ENCODE measurements around the gene ERC2. TPM values are rescaled to one million over a fixed set of nuclear protein-coding genes. Genes with fewer than 3 reads are reported as not detected.
"Not testable (repeated sequence)": the region's sequence is repeated elsewhere in the genome, so short reads cannot be mapped to it uniquely, and the experiment has no call there.

Gene ERC2
- total RNA-seq, 1 experiment from 2014 or later, result 0.77 TPM

DNA sequence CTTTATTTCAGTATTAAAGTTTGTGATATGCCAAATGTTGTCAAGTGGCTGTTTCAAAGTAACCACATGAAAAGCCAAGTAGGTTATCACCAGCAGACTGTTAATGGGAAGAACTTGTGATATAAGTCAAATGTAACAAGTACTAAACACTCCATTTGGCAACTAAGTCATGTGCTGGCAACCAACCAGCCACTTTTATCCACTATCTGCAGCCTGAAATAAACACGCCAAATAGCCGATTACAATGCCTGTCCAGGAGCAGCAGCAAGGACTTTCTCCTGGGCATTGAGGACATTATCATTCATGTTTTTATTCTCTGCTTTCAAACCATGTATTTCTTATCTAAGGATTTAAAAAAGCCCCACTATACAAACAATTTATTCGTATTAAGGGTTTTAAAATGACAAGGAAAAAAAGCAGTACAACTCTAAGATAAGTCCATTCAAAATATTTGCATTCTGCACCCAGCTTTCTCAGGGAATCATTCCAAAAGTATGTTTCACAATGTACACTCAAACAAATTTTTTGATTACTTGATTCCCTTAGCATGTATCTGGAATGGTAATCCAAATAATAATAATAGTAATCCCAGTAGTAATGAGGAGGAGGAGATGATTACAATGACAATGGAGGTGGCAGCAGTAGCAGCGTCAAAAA is 448.6 kb downstream of the ERC2 start:
- intact Hi-C loops (cut with micrococcal nuclease), result no loop called here
- no TSS peak for BruUV-seq (replicated peaks)
- H3K9me3 ChIP-seq (ENCODE audit: low read length), result no peaks in the 10 kb centered on the region
- no peak overlapping the region for H2AFZ ChIP-seq (ENCODE audit: low read length)
- TF ChIP-seq, protein P1, sequence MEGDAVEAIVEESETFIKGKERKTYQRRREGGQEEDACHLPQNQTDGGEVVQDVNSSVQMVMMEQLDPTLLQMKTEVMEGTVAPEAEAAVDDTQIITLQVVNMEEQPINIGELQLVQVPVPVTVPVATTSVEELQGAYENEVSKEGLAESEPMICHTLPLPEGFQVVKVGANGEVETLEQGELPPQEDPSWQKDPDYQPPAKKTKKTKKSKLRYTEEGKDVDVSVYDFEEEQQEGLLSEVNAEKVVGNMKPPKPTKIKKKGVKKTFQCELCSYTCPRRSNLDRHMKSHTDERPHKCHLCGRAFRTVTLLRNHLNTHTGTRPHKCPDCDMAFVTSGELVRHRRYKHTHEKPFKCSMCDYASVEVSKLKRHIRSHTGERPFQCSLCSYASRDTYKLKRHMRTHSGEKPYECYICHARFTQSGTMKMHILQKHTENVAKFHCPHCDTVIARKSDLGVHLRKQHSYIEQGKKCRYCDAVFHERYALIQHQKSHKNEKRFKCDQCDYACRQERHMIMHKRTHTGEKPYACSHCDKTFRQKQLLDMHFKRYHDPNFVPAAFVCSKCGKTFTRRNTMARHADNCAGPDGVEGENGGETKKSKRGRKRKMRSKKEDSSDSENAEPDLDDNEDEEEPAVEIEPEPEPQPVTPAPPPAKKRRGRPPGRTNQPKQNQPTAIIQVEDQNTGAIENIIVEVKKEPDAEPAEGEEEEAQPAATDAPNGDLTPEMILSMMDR (conservative IDR thresholded peaks at IDR 0.05; ENCODE audit: low read depth, low read length), result no peak
- TF ChIP-seq EZH2phosphoT487 (IDR thresholded peaks at IDR 0.05; ENCODE audit: borderline replicate concordance, low read length) (no peak), EZH2 (IDR thresholded peaks at IDR 0.05; ENCODE audit: low read length, unreplicated experiment) (no peak)
- DNase-seq (no peak), ATAC-seq (no peak)
- H3K27ac ChIP-seq (ENCODE audit: low read length), result no peak overlapping the region
- H3K4me2 ChIP-seq (ENCODE audit: low read length), result no peak overlapping the region
- no peak overlapping the region for H3K4me3 ChIP-seq (ENCODE audit: low read length)
- H3K9ac ChIP-seq (ENCODE audit: low read length), result no peak overlapping the region
- POLR2A ChIA-PET (ENCODE audit: unreplicated experiment), result no interaction called here
- no peaks in the 10 kb centered on the region for H3K4me1 ChIP-seq (ENCODE audit: insufficient read depth, low read length)
- no peaks in the 10 kb centered on the region for H3K27me3 ChIP-seq (ENCODE audit: low read length)
- H4K20me1 ChIP-seq (ENCODE audit: low read length), result no peaks in the 10 kb centered on the region
- CTCF ChIA-PET, result no interaction called here
- no peaks in the 10 kb centered on the region for H3K79me2 ChIP-seq (ENCODE audit: low read length)
- no peaks in the 10 kb centered on the region for H3K9me2 ChIP-seq (replicated peaks; ENCODE audit: low read length)
- no peaks in the 10 kb centered on the region for H3F3A ChIP-seq (ENCODE audit: low read length, unreplicated experiment)
- no peaks in the 10 kb centered on the region for H3K36me3 ChIP-seq (ENCODE audit: low read depth, low read length)

- intact Hi-C loops (cut with micrococcal nuclease); CTCF ChIA-PET; H3K4me1 ChIP-seq (ENCODE audit: insufficient read depth, low read length); POLR2A ChIA-PET (ENCODE audit: unreplicated experiment); H3K9me2 ChIP-seq (replicated peaks; ENCODE audit: low read length); H3K79me2 ChIP-seq (ENCODE audit: low read length); ATAC-seq; H3K4me2 ChIP-seq (ENCODE audit: low read length); H3K36me3 ChIP-seq (ENCODE audit: low read depth, low read length); H3K9me3 ChIP-seq (ENCODE audit: low read length); H3F3A ChIP-seq (ENCODE audit: low read length, unreplicated experiment); H3K4me3 ChIP-seq (ENCODE audit: low read length); H3K9ac ChIP-seq (ENCODE audit: low read length); H4K20me1 ChIP-seq (ENCODE audit: low read length); H2AFZ ChIP-seq (ENCODE audit: low read length); H3K27me3 ChIP-seq (ENCODE audit: low read length); H3K27ac ChIP-seq (ENCODE audit: low read length); BruUV-seq (replicated peaks); DNase-seq: not testable (repeated sequence)
Measured at GRCh38 chr3:56015374-56015773, 452.9 kb downstream of the ERC2 start.

DNA sequence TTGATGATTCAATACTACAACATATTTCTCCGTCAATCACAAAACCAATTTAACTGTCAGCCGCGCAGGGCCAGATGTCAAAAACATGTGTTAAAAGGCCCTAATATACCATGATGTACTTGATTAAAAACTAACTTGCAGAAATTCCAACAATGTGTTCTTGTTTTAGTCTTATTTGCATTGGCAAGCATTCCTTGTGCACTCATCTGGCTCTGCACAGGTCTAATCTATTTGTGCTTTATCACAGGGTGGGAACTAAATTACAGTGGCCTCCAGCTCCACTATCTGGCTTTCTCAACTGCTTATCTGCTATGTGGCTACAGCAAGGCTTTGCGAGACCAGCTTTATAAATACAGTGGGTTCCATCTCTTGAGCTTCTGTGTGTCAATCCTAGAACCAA is 455.5 kb downstream of the ERC2 start:
- Histone ChIP-seq H3K4me2 (ENCODE audit: low read length) (no peak overlapping the region), H2AFZ (ENCODE audit: low read length) (no peak overlapping the region), H3K4me3 (ENCODE audit: low read length) (no peak overlapping the region), H3K27ac (ENCODE audit: low read length) (no peak overlapping the region), H3K79me2 (ENCODE audit: low read length) (no peaks in the 10 kb centered on the region), H3K27me3 (ENCODE audit: low read length) (peaks cover 18% of the 10 kb centered on the region), H3K9me3 (ENCODE audit: low read length) (no peaks in the 10 kb centered on the region), H3K4me1 (ENCODE audit: insufficient read depth, low read length) (no peaks in the 10 kb centered on the region), H3K36me3 (ENCODE audit: low read depth, low read length) (no peaks in the 10 kb centered on the region), H3K9me2 (replicated peaks; ENCODE audit: low read length) (no peaks in the 10 kb centered on the region), H3K9ac (ENCODE audit: low read length) (no peak overlapping the region), H4K20me1 (ENCODE audit: low read length) (no peaks in the 10 kb centered on the region), H3F3A (ENCODE audit: low read length, unreplicated experiment) (no peaks in the 10 kb centered on the region)
- intact Hi-C loops (cut with micrococcal nuclease), result no loop called here
- ChIA-PET CTCF (no interaction called here), POLR2A (ENCODE audit: unreplicated experiment) (no interaction called here)
- ATAC-seq (no peak), DNase-seq (no peak)
- BruUV-seq (replicated peaks), result no TSS peak
- TF ChIP-seq, protein P1 (conservative IDR thresholded peaks at IDR 0.05; ENCODE audit: low read depth, low read length), result no peak
- no peak for TF ChIP-seq EZH2 (IDR thresholded peaks at IDR 0.05; ENCODE audit: low read length, unreplicated experiment)
- TF ChIP-seq EZH2phosphoT487 (IDR thresholded peaks at IDR 0.05; ENCODE audit: borderline replicate concordance, low read length), result no peak

Measured in PC-3 (cell line).